ENCODE measurements around the gene FNDC3B.

FNDC3B gene

DNA sequence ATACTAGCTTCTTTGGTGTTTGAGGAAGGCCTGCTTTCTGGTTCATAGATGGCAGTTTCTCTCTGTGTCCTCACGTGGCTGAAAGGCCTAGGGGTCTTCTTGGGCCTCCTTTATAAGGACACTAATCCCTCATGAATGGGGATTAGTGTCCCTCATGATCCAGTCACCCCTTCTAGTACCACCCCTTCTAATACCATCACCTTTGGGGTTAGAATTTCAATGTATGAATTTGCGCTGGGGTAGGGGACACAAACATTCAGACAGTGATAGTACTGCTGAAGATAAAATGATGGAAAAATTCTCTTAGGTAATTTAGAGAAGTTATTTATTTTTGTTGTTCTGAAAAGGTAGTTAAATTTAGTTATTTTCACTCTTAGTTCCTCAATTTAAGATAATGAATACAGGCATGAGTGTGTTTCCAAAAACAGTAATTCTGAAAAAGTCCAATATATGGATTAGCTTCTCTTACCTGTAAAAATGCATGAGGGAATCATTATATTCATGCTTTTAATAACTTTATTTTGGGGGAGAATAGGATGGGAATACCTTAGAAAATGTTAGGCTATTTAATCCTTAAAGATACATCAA is 103.6 kb downstream of the FNDC3B start:
- TF ChIP-seq POLR2A (IDR thresholded peaks at IDR 0.05; ENCODE audit: low read depth, low read length), result no peak
- FAIRE-seq (no peak), DNase-seq (ENCODE audit: insufficient read length, low spot score) (no peak)

DNA sequence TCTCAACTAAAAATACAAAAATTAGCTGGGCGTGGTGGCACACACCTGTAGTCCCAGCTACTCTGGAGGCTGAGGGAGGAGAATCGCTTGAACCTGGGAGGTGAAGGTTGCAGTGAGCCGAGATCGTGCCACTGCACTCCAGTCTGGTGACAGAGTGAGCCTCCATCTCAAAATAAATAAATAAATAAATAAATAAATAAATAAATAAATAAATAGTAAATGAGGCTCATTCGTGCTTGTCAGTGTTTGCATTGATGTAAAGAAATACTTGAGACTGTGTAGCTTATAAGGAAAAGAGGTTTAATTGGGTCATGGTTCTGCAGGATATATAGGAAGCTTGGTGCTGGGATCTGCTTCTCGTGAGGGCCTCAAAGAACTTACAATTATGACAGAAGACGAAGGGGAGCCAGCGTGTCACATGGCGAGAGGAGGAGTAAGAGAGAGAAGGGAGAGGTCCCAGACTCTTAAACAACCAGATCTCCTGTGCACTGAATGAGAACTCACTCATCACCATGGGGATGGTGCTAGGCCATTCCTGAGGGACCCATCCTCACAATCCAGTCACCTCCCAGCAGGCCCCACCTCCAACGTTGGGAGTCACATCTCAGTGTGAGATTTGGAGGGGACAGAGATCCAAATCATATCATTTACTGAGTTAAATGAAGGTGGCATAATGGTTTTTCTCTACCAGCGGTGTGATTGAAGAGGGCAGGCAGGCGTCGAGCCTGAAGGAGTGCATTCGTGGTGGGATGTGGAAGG is 104.5 kb downstream of the FNDC3B start:
- FAIRE-seq, result no peak
- no peak for TF ChIP-seq POLR2A (IDR thresholded peaks at IDR 0.05; ENCODE audit: low read depth, low read length)
- DNase-seq (ENCODE audit: insufficient read length, low spot score), result no peak

DNA sequence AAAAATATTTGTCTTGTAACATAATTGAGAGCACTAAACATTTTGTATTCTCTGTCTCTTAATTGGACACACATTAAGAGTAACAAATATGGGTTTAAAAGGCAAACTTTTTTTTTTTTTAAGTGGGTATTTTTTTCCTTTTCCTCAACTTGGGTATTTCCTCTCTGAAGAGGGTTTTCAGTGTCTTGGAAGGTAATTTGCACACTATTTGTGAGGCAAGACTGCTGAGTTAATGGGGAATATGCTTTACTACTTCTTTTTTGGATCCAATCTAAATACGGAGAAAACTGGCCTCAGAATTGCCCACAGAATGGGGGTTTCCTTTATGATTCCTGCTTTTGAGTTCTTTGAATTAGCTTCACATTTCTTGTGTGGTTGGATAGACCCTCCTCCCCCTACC is 105.2 kb downstream of the FNDC3B start:
- no peak for FAIRE-seq
- no peak for DNase-seq (ENCODE audit: insufficient read length, low spot score)
- TF ChIP-seq POLR2A (IDR thresholded peaks at IDR 0.05; ENCODE audit: low read depth, low read length), result no peak

DNA sequence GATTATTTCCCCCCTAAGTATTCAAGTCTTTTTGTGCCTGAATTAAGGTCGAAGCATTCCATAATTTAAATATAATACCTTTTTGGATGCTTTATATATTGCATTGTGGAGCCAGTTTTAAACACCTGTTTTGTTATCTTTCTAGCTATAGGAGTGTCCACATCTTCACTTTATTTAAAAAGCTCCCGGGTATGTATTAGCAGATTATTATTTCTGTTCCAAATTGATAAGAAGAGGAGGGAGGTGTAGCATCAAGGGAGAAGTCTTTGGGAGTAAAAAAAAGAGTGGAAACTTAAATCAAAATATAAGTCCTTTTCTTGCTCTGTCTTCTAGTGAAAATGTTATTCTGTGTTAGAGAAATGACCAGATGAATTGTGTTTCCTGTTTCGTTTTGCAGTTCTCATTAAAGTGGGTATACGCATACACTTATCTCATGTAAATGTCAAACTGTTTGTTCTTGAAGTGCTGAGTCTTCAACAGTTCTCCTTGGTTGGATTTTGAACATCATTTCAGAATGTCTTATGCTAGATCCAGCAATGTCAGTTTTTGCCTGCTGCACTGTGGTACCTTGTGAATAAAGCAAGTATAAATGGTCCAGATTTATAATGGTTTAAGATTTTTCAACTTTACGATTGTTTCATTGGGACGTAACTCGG is 105.8 kb downstream of the FNDC3B start:
- FAIRE-seq (peak; percentile 30), DNase-seq (ENCODE audit: insufficient read length, low spot score) (no peak)
- TF ChIP-seq POLR2A (IDR thresholded peaks at IDR 0.05; ENCODE audit: low read depth, low read length), result no peak

DNA sequence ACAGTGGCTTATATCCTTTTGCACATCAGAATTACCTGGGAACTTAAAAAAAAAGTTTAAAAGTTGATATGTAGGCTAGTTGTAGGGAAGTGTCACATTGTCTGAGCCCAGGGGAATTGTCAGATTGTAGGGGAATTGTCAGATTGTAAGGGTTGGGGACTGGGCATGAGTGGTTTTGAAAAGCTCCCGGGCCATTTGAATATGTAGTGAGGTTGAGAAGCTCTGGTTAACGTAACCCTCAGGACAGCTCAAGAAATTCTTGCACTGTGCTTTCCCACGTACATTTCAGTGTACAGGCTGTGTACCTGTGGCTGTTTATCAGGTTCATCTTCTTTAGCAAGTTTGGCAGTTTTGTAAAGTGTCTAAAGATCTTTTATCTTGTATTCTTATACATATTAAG is 107.0 kb downstream of the FNDC3B start:
- no peak for FAIRE-seq
- no peak for DNase-seq (ENCODE audit: insufficient read length, low spot score)
- TF ChIP-seq POLR2A (IDR thresholded peaks at IDR 0.05; ENCODE audit: low read depth, low read length), result no peak

DNA sequence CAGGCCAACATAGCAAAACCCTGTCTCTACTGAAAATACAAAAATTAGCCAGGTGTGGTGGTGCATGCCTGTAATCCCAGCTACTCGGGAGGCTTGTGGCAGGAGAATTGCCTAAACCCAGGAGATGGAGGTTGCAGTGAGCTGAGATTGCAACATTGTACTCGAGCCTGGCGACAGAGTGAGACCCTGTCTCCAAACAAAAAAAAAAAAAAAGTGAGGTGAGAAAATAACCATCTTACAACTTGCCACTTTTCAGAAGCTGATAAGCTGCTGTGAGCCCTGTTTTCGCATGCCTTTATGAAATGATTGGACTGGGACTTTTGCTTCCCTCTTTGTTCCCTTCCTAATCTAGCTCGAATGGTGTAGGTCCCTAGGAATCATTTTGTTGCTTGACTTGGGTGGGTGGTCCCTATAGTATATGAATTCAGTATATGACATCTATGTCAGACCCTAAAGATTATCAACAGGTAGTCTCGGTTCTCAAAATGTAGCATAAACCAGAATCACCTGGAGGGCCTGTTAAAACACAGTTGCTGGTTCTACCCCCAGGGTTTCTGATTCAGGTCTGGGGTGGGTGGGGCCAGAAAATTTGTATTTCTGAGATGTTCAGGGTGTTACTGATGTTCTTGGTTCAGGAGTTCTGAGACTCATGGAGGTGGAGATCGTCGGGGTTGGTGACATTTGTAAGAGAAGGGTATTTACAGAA is 107.9 kb downstream of the FNDC3B start:
- DNase-seq (ENCODE audit: insufficient read length, low spot score), result no peak
- FAIRE-seq, result no peak
- no peak for TF ChIP-seq POLR2A (IDR thresholded peaks at IDR 0.05; ENCODE audit: low read depth, low read length)

DNA sequence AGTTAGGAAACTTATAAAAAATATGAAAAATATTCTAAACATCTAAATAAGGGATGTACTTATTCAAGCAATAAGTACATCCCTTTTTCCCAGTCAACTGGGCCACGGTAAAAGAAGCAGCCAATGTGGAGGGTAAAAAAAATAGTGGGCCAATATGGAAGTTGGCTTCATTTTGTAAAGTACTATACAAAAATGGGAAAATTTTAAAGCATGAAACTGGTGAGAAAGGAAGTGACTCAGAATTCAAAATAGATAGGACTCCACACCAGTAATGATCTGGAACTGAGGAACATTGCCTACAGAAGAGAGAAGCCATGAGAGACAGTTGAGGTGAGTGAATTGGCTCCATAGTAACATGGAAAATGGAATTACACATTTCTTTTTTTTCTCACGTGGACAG is 108.9 kb downstream of the FNDC3B start:
- DNase-seq (ENCODE audit: insufficient read length, low spot score) (no peak), FAIRE-seq (no peak)
- no peak for TF ChIP-seq POLR2A (IDR thresholded peaks at IDR 0.05; ENCODE audit: low read depth, low read length)

DNA sequence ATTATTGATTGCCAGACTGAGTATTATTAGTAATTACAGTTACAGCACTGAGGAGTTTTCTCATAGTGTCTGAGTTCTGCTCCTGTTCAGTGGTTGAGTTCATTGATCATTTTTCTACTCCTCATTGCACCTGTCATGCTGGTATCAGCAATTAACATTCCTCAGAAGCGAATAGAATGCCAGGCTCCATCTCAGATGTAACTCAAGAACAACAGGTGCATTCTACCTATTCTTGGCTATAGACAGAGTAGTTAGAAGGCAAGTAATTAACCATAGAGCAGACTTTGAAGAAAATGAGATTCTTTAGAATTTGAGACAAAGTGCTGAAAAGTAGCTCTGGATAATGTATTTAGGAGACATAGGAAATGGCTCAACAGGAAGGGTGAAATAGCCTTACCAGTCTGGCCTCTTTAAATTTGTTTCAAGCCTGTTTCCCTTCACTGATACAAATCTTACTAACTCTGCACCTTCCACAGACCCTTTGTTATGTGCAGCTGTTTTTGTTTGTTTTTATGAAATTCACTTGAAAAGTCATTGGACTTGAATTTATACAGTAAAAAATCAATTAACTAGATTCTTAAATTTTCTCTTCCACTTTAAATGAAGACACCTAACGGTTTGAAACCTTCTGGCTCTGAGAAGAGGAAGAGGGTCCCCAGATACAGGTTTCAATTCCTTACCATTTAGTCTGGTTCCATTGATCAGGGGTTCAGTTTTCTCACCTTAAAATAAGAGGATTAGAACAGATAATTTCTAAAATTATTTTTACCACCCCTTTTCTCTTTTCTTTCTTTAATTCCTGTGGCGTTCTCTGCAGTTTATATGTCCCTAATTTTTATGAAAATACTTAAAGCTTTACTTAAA is 109.6 kb downstream of the FNDC3B start:
- no peak for TF ChIP-seq POLR2A (IDR thresholded peaks at IDR 0.05; ENCODE audit: low read depth, low read length)
- DNase-seq (ENCODE audit: insufficient read length, low spot score), result no peak
- FAIRE-seq, result peak; percentile 20

DNA sequence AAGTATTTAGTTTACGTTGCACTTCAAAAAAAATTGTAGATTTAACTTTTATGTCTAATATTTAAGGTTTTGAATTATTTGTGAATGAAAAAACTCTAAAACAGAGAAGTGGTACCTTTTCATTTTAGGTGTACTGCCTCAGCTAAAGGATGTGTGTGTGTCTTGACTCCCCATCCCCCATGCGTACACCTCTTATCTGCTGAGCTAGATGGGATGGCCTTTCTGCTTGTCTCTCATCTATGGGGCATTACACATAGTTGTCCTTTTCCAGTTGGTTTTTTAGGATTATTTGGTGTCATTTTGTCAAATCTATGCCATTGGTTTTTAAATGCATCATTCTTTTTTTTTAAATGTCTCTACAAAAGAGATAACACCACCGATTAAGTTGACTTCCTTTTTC is 110.9 kb downstream of the FNDC3B start:
- TF ChIP-seq POLR2A (IDR thresholded peaks at IDR 0.05; ENCODE audit: low read depth, low read length), result no peak
- FAIRE-seq (no peak), DNase-seq (ENCODE audit: insufficient read length, low spot score) (no peak)

DNA sequence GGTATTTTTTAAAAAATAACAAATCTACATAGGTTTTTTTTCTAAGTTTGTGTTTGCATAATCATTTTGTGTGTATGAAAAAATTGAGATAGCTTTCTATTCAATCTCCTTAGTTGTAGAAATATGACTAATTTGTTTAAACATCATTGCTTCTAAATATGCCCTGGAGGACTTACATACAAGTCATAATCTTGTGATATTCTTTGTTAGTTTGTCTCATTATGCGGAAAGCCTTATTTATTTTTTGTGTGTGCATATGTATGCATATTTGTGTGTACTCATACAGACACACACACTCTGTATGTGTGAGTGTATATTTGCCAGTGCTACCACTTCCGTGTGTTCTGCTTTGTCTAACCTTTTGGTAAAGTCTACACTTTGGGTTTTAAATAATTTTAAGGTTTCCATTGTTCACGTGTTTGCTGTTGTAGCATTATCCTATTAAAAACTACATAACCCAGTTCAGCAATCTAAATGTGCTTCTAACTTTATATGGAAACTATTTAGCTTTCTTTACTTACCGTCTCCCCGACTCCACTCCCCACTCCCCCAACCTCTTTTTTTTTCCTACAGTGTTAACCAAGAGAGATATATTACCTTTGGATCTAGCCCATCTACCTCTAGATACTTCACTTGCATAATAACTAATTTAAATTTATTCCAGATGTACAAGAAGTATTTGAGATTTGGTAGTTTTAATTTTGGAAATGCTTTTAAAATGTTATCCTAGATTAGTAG is 111.7 kb downstream of the FNDC3B start:
- TF ChIP-seq POLR2A (IDR thresholded peaks at IDR 0.05; ENCODE audit: low read depth, low read length), result no peak
- DNase-seq (ENCODE audit: insufficient read length, low spot score), result no peak
- no peak for FAIRE-seq

DNA sequence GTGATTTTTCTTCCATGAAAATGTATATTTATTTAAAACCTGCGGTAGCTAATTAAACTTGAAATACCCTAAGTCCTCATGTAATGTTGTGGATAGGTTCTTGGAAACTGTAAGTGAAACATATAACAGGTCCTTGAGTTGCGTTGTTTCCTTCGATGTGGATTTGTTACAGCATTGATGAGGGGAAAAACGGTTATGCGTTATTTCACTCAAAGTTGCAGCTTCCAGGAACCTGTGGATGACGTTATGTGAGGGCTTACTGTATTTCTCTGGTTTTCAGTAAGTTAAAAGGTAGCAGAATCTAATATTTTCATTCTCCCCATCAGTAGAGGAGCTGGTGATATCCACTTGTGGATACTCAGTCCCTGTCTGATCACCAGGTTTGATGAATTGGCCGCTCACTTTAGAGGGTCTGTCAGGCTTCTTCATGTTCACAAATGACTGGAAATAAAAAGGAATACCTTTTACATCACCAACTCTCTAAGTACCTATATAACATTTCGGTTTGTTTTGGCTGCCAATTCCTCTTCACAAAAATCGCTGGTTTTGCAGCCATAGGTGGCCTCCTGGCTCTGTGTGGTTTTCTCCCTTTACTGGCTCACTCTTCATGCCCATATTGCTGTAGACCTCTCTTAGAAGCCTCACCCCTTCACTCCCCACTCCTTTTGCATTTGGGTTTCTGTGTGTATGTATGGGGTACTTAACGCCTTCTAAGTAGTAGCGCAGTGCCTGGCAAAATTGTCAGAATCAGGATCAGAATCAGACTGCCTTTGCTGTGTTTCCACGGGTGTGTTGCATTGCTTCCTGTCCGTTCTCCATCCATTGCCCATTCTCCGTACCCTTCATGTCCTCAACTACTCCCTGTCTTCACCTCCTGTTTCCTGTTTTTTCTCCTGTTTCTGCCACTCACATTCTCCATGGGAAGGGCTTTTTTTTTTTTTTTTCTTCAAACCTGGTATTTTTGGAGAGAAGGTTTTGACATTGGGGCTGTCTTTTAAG is 112.6 kb downstream of the FNDC3B start:
- TF ChIP-seq POLR2A (IDR thresholded peaks at IDR 0.05; ENCODE audit: low read depth, low read length), result no peak
- FAIRE-seq, result no peak

DNA sequence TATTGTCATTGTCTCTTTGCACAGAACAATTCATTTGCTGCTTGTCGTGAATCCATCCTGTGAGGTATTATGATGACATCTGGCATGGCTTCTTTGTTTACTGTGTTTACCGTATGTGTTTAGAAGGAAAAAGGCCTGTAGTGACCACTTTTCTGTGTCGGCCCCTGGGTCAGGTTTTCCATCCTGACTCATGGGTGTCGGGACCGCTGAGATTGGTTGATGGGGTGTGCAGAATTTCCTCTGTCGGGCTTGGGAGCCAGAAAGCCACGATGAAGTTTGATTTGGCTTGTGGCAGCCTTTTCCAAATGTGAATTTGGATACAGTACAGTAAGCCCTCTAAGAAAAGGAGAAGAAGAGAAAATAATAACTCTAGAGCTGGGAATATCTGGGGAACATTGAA is 113.5 kb downstream of the FNDC3B start:
- TF ChIP-seq POLR2A (IDR thresholded peaks at IDR 0.05; ENCODE audit: low read depth, low read length), result no peak
- FAIRE-seq (no peak), DNase-seq (ENCODE audit: insufficient read length, low spot score) (no peak)

More for the DNA sequence above, 112.6 kb downstream of the FNDC3B start:
- no peak for DNase-seq (ENCODE audit: insufficient read length, low spot score)

Measured in H54 (cell line).